Measurements from ENCODE around the gene SUMO3.

SUMO3 gene

GRCh38 chr21:44831227-44831860 lies 13.5 kb upstream of the SUMO3 start:
- no peak for DNase-seq (ENCODE audit: low read depth in 2 of 2, low spot score in 1 of 2)

- DNase-seq (ENCODE audit: low read depth in 2 of 2, low spot score in 1 of 2) = no peak
Observed at GRCh38 chr21:44829507-44830092, 11.7 kb upstream of the SUMO3 start.

- no peak for DNase-seq (ENCODE audit: low read depth in 2 of 2, low spot score in 1 of 2)
Observed at GRCh38 chr21:44828362-44829056, 10.6 kb upstream of the SUMO3 start.

GRCh38 chr21:44823179-44823660 lies 5.4 kb upstream of the SUMO3 start:
- DNase-seq (ENCODE audit: low read depth in 2 of 2, low spot score in 1 of 2) = no peak

- no peak for DNase-seq (ENCODE audit: low read depth in 2 of 2, low spot score in 1 of 2)
Observed at GRCh38 chr21:44822484-44823178, 4.8 kb upstream of the SUMO3 start.

- no peak for DNase-seq (ENCODE audit: low read depth in 2 of 2, low spot score in 1 of 2)
Observed at GRCh38 chr21:44820851-44821250, 3.0 kb upstream of the SUMO3 start.

- DNase-seq (ENCODE audit: low read depth in 2 of 2, low spot score in 1 of 2) = no peak
Observed at GRCh38 chr21:44819283-44820243, 1.7 kb upstream of the SUMO3 start.

- no peak for DNase-seq (ENCODE audit: low read depth in 2 of 2, low spot score in 1 of 2)
Observed at GRCh38 chr21:44818640-44819011, 764 bp upstream of the SUMO3 start.

- DNase-seq (ENCODE audit: low read depth in 2 of 2, low spot score in 1 of 2) = peak; percentile 85
Observed at GRCh38 chr21:44817506-44817880, 369 bp downstream of the SUMO3 start.

- no peak for DNase-seq (ENCODE audit: low read depth in 2 of 2, low spot score in 1 of 2)
Observed at GRCh38 chr21:44816761-44817505, 929 bp downstream of the SUMO3 start.

GRCh38 chr21:44815852-44816628 lies 1.8 kb downstream of the SUMO3 start:
- DNase-seq (ENCODE audit: low read depth in 2 of 2, low spot score in 1 of 2) = no peak

GRCh38 chr21:44815225-44815624 lies 2.6 kb downstream of the SUMO3 start:
- DNase-seq (ENCODE audit: low read depth in 2 of 2, low spot score in 1 of 2) = no peak

- no peak for DNase-seq (ENCODE audit: low read depth in 2 of 2, low spot score in 1 of 2)
Observed at GRCh38 chr21:44814498-44815023, 3.3 kb downstream of the SUMO3 start.

- DNase-seq (ENCODE audit: low read depth in 2 of 2, low spot score in 1 of 2) = no peak
Observed at GRCh38 chr21:44813727-44814126, 4.1 kb downstream of the SUMO3 start.

GRCh38 chr21:44813149-44813548 lies 4.7 kb downstream of the SUMO3 start:
- no peak for DNase-seq (ENCODE audit: low read depth in 2 of 2, low spot score in 1 of 2)

- no peak for DNase-seq (ENCODE audit: low read depth in 2 of 2, low spot score in 1 of 2)
Observed at GRCh38 chr21:44812640-44813039, 5.2 kb downstream of the SUMO3 start.

GRCh38 chr21:44810779-44811178 lies 7.1 kb downstream of the SUMO3 start:
- no peak for DNase-seq (ENCODE audit: low read depth in 2 of 2, low spot score in 1 of 2)

GRCh38 chr21:44805859-44806258 lies 12.0 kb downstream of the SUMO3 start:
- DNase-seq (ENCODE audit: low read depth in 2 of 2, low spot score in 1 of 2) = no peak

- DNase-seq (ENCODE audit: low read depth in 2 of 2, low spot score in 1 of 2) = no peak
Observed at GRCh38 chr21:44805226-44805625, 12.6 kb downstream of the SUMO3 start.
